ENCODE data around the gene C16orf78. TPM values are rescaled to one million over a fixed set of nuclear protein-coding genes. Genes with fewer than 3 reads are reported as not detected.

The C16orf78 gene
- total and polyA plus RNA-seq, 2 donors (not counting 1 experiment from before 2014, with no cell fraction given): not detected

- Histone ChIP-seq H3K4me1 (ENCODE audit: control insufficient read depth, extremely low read depth, insufficient read depth, low read length) (no peaks in the 10 kb centered on the region), H2AFZ (ENCODE audit: low read length) (no peak overlapping the region), H3K79me2 (ENCODE audit: control insufficient read depth, insufficient read depth, low read length) (no peaks in the 10 kb centered on the region), H3K4me3 (replicated peaks in 1 of 4; ENCODE audit: control extremely low read depth in 1 of 4, insufficient read depth in 1 of 4, low read depth in 3 of 4, low read length in 4 of 4) (no peak overlapping the region), H3K27ac (ENCODE audit: insufficient read depth, low read length) (no peak overlapping the region), H4K20me1 (ENCODE audit: control insufficient read depth, extremely low read depth, insufficient read depth, low read length) (no peaks in the 10 kb centered on the region), H3K27me3 (ENCODE audit: control insufficient read depth, insufficient read depth, low read length) (no peaks in the 10 kb centered on the region), H3K9me3 (ENCODE audit: control insufficient read depth, insufficient read depth, low read depth, low read length) (no peaks in the 10 kb centered on the region), H3K36me3 (ENCODE audit: control insufficient read depth, insufficient read depth, low read length) (no peaks in the 10 kb centered on the region), H3K9ac (ENCODE audit: insufficient read depth, low read length) (no peak overlapping the region), H3K4me2 (ENCODE audit: extremely low read depth, insufficient read depth, low read length) (no peak overlapping the region)
- TF ChIP-seq EZH2 (IDR thresholded peaks at IDR 0.05; ENCODE audit: low read length, missing control alignments): no peak
- TF ChIP-seq, protein P1, sequence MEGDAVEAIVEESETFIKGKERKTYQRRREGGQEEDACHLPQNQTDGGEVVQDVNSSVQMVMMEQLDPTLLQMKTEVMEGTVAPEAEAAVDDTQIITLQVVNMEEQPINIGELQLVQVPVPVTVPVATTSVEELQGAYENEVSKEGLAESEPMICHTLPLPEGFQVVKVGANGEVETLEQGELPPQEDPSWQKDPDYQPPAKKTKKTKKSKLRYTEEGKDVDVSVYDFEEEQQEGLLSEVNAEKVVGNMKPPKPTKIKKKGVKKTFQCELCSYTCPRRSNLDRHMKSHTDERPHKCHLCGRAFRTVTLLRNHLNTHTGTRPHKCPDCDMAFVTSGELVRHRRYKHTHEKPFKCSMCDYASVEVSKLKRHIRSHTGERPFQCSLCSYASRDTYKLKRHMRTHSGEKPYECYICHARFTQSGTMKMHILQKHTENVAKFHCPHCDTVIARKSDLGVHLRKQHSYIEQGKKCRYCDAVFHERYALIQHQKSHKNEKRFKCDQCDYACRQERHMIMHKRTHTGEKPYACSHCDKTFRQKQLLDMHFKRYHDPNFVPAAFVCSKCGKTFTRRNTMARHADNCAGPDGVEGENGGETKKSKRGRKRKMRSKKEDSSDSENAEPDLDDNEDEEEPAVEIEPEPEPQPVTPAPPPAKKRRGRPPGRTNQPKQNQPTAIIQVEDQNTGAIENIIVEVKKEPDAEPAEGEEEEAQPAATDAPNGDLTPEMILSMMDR (conservative IDR thresholded peaks at IDR 0.05 in 1 of 2, IDR thresholded peaks at IDR 0.05 in 1 of 2; ENCODE audit: low read depth in 1 of 2, low read length in 2 of 2): no peak
- no peak for DNase-seq (ENCODE audit: low read depth in 2 of 2)
These were observed 21.4 kb downstream of the C16orf78 start for GRCh38 chr16:49395021-49395420.

GRCh38 chr16:49396206-49396720 is 22.7 kb downstream of the C16orf78 start:
- no peak overlapping the region for H3K4me2 ChIP-seq (ENCODE audit: extremely low read depth, insufficient read depth, low read length)
- DNase-seq (ENCODE audit: low read depth in 2 of 2): no peak
- no peak overlapping the region for H2AFZ ChIP-seq (ENCODE audit: low read length)
- no peaks in the 10 kb centered on the region for H3K9me3 ChIP-seq (ENCODE audit: control insufficient read depth, insufficient read depth, low read depth, low read length)
- no peak overlapping the region for H3K27ac ChIP-seq (ENCODE audit: insufficient read depth, low read length)
- no peaks in the 10 kb centered on the region for H3K79me2 ChIP-seq (ENCODE audit: control insufficient read depth, insufficient read depth, low read length)
- no peaks in the 10 kb centered on the region for H4K20me1 ChIP-seq (ENCODE audit: control insufficient read depth, extremely low read depth, insufficient read depth, low read length)
- no peak overlapping the region for H3K9ac ChIP-seq (ENCODE audit: insufficient read depth, low read length)
- H3K36me3 ChIP-seq (ENCODE audit: control insufficient read depth, insufficient read depth, low read length): no peaks in the 10 kb centered on the region
- no peak for TF ChIP-seq EZH2 (IDR thresholded peaks at IDR 0.05; ENCODE audit: low read length, missing control alignments)
- TF ChIP-seq, protein P1 (conservative IDR thresholded peaks at IDR 0.05 in 1 of 2, IDR thresholded peaks at IDR 0.05 in 1 of 2; ENCODE audit: low read depth in 1 of 2, low read length in 2 of 2): no peak
- H3K27me3 ChIP-seq (ENCODE audit: control insufficient read depth, insufficient read depth, low read length): no peaks in the 10 kb centered on the region
- no peak overlapping the region for H3K4me3 ChIP-seq (replicated peaks in 1 of 4; ENCODE audit: control extremely low read depth in 1 of 4, insufficient read depth in 1 of 4, low read depth in 3 of 4, low read length in 4 of 4)
- H3K4me1 ChIP-seq (ENCODE audit: control insufficient read depth, extremely low read depth, insufficient read depth, low read length): no peaks in the 10 kb centered on the region

DNA sequence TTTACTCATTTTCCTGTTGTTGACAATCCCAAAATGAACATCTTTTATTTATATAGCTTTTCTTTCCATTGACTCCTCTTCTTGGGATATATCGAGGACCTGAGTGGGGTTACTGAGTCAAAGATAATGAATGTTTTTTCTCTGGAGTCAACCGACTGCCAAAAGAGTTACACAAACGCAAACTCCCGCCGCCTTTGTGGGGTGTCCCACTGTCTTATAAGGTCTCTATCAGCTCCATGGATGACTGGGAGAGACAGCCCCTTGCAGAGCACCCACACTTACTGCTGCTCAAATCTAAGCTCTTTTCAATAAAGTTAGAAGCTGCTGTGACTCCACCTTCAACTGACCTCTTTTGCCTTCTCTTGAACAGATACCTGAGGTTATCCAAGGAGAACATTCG is 25.2 kb downstream of the C16orf78 start:
- Histone ChIP-seq H4K20me1 (ENCODE audit: control insufficient read depth, extremely low read depth, insufficient read depth, low read length) (no peaks in the 10 kb centered on the region), H2AFZ (ENCODE audit: low read length) (no peak overlapping the region), H3K27ac (ENCODE audit: insufficient read depth, low read length) (no peak overlapping the region), H3K36me3 (ENCODE audit: control insufficient read depth, insufficient read depth, low read length) (no peaks in the 10 kb centered on the region), H3K4me1 (ENCODE audit: control insufficient read depth, extremely low read depth, insufficient read depth, low read length) (no peaks in the 10 kb centered on the region), H3K9ac (ENCODE audit: insufficient read depth, low read length) (no peak overlapping the region), H3K4me3 (replicated peaks in 1 of 4; ENCODE audit: control extremely low read depth in 1 of 4, insufficient read depth in 1 of 4, low read depth in 3 of 4, low read length in 4 of 4) (no peak overlapping the region), H3K4me2 (ENCODE audit: extremely low read depth, insufficient read depth, low read length) (no peak overlapping the region), H3K9me3 (ENCODE audit: control insufficient read depth, insufficient read depth, low read depth, low read length) (no peaks in the 10 kb centered on the region), H3K79me2 (ENCODE audit: control insufficient read depth, insufficient read depth, low read length) (no peaks in the 10 kb centered on the region), H3K27me3 (ENCODE audit: control insufficient read depth, insufficient read depth, low read length) (no peaks in the 10 kb centered on the region)
- TF ChIP-seq, protein P1 (conservative IDR thresholded peaks at IDR 0.05 in 1 of 2, IDR thresholded peaks at IDR 0.05 in 1 of 2; ENCODE audit: low read depth in 1 of 2, low read length in 2 of 2): no peak
- TF ChIP-seq EZH2 (IDR thresholded peaks at IDR 0.05; ENCODE audit: low read length, missing control alignments): no peak
- no peak for DNase-seq (ENCODE audit: low read depth in 2 of 2)
